ENCODE measurements around the gene SELPLG. TPM values are rescaled to one million over a fixed set of nuclear protein-coding genes. Genes with fewer than 3 reads are reported as not detected.
"Not testable (repeated sequence)": the region's sequence is repeated elsewhere in the genome, so short reads cannot be mapped to it uniquely, and the experiment has no call there.

Gene SELPLG, protein sequence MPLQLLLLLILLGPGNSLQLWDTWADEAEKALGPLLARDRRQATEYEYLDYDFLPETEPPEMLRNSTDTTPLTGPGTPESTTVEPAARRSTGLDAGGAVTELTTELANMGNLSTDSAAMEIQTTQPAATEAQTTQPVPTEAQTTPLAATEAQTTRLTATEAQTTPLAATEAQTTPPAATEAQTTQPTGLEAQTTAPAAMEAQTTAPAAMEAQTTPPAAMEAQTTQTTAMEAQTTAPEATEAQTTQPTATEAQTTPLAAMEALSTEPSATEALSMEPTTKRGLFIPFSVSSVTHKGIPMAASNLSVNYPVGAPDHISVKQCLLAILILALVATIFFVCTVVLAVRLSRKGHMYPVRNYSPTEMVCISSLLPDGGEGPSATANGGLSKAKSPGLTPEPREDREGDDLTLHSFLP
- polyA plus RNA-seq (ENCODE audit: insufficient read length in 4 of 4) = 1 to 10 TPM; 1.8 to 2.6 (median 2.2) TPM

DNA sequence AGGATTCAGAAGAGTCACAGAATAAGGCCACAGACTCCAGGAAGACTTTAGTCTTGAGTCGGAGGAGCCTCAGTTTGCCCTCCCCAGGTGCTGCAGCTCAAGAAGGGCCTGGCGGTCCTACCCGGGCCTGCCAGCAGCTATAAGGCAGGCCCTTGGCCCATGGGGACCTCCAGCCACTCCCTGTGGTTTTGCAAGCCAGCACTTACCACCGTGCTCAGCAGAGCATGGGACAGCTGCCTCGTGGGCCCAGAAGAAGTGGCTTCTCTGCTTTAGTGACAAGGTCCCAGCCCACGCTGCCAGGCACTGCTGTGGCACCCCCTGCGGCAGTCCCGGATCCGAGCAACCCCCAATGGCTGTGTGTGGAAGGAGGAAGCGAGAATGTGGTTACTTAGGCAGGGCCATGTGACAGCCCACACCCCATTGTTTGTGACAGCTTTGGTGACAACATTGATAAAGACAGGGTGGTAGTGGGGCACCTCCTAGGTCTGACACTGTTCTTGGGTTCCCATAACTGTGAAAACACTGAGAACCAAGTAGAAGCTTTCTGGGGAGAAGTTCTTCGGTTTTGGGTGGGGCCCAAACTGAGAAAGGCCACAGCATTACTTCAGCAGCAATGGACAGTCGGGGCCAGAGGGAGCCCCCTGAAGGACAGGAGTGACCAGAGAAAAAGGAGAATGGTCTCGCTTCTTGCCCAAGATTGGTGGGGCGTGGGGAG is at the start of gene SELPLG:
Gene SELPLG, minus strand, starts transcription at position 361 of the 715 bp plus-strand sequence. CDS start 9,587 bp downstream, outside the sequence.
- DNase-seq (ENCODE audit: low read depth in 4 of 4, low spot score in 3 of 4) = no peak

DNA sequence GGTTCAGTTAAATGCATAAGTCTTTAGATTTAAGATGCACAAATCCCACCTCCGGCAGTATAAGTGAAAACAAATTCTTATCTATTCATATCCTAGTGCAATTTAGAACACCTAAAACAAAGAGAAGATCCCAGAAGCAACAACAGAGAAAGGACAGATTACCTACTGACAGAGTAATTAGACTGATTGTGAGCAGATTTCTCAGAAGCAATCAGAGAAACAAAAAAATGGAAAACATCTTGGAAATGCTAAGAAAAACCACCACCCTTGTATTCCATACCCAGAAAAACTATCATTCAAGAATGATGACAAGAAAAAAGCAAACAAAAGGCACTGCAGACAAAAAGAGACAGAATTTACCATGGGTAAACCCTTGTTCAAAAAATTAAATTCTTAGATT is 47.6 kb upstream of the SELPLG start:
- no peak for DNase-seq (ENCODE audit: low read depth in 4 of 4, low spot score in 3 of 4)

DNA sequence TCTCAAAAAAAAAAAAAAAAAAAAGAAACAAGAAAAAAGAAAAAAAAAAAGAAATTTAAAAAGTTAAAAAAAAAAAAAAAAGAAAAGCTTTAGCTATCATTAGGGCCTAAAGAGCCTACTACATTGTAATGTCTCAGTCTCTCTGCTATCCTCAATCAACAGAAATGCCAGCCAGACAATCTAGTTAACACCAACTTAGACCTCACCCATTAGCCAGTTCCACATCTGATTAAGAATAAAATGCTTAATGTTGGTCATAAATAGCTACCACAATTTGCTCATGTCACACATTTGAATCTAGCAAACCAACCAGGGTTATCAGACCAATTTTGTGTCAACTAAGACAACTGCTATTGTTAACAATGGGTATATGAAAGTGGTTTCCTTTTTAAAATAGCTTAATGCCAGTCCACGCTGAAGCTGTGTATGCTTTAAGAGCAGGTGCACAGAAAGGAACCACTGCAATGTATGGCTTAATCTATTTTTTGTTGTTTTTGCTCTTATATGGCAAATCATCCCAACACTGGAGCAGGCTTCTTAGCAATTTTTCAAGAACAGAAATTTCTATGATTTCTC is 45.5 kb upstream of the SELPLG start:
- DNase-seq (ENCODE audit: low read depth in 4 of 4, low spot score in 3 of 4) = no peak

DNA sequence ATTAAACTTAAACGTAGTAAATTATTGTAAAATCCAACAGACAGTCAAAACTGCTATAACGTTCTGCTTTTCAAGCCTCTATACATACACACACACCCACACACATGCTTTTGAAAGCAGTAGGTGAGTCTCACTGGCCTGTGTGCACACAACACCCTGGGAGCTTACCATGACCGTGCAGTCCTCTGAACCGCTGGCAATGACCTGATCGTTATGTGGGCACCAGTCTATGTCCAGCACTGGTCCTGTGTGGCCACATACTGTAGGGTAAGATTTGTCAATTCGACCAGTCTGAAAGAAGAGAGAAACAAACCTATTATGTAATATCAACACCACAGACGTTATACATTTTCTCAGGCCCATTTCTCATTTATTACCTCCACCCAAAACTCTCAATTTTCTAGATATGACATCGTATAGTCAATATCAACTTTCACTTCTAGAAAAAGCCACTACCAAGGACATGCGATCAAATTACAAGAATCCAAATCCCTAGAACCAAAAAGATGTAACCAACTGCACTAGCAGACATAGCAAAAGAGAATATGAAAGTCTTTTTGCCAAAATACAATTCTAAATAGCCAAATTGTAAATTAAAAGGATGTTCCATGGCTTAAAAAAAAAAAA is 44.5 kb upstream of the SELPLG start:
- no peak for DNase-seq (ENCODE audit: low read depth in 4 of 4, low spot score in 3 of 4)

DNA sequence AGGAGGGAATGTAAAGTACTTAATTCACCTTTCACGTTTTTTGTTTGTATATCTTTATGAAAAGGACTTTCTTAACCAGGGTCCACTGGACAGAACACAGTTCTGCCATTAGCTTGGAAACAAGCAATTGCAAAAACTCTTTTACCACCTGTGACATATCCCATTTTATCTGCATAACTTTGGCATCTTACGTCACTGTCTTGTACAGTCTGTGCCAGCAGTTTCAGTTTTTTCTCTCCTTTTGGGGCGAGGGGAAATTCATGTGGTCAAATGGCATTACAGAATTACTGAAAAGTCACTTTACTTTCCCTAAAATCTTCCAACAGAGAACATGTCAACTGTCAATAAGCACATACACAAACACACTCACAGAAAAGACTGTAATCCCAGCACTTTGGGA is 43.7 kb upstream of the SELPLG start:
- DNase-seq (ENCODE audit: low read depth in 4 of 4, low spot score in 3 of 4) = no peak

DNA sequence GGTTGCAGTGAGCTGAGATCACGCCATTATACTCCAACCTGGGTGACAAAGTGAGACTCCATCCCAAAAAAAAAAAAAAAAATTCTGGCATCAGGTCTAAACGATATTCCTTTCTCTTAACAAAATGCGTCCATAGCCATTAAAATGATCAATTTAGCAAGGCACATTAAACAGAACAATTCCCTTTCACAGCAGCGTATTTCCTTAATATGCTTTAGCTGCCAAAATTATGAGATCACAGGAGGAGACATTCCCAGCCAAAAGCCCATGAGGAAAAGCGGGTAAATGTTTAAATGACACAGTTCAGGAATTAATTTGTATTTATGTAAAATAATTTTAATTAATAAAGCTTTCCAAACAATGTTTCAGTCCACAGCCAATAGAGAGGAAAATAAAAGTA is 43.0 kb upstream of the SELPLG start:
- DNase-seq (ENCODE audit: low read depth in 4 of 4, low spot score in 3 of 4) = no peak

DNA sequence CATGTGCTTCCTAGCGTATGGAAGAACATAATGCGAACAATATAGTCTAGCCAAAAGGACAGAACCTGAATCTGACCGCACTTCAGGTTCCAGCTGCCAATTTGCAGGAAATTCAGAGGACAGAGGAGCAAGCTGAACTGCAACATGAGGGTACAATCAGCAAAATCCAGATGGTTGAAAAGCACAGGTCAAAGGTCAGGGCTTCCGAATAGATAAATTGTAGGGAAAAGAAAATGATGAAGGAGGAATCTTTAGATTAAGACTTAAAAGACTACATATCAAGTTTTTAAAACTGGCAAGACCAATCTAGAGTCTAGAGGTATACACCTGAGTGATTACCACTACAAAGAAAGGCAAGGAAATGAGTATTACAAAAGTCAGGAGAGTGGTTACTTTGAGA is 42.1 kb upstream of the SELPLG start:
- no peak for DNase-seq (ENCODE audit: low read depth in 4 of 4, low spot score in 3 of 4)

DNA sequence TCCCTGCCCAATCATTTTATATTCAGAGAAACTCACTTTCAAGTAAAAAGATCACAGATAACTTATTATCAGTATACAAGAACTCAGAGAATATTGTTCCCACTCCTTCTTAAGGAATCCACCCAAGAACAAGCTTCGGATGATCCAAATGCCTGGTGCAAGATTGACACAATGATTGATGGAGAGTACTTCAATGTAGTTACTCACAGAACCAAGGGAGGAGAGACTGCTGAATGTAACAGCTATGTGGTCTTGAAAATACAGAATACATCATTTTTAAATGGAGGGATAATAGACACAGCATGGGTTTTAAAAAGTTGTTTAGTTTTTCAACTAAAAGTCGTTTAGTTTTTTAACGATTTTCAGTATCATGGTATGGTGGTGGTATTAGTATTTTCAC is 38.4 kb upstream of the SELPLG start:
- no peak for DNase-seq (ENCODE audit: low read depth in 4 of 4, low spot score in 3 of 4)

DNA sequence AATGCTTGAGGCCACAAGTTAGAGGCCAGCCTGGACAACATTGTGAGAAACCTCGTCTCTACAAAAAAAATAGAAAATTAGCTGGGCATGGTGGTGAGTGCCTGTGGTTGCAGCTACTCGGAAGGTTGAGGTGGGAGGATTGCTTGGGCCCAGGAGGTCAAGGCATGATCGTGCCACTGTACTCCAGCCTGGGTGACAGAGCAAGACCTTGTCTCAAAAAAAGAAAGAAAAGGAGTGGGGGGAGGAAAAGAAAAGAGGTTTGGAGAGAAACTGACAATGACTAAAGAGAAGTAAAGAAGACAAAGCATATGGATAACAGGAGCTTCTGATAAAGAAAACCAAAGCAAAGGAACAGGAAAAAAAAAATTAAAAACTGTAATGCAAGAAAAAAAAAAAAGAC is 37.4 kb upstream of the SELPLG start:
- DNase-seq (ENCODE audit: low read depth in 4 of 4, low spot score in 3 of 4) = no peak

DNA sequence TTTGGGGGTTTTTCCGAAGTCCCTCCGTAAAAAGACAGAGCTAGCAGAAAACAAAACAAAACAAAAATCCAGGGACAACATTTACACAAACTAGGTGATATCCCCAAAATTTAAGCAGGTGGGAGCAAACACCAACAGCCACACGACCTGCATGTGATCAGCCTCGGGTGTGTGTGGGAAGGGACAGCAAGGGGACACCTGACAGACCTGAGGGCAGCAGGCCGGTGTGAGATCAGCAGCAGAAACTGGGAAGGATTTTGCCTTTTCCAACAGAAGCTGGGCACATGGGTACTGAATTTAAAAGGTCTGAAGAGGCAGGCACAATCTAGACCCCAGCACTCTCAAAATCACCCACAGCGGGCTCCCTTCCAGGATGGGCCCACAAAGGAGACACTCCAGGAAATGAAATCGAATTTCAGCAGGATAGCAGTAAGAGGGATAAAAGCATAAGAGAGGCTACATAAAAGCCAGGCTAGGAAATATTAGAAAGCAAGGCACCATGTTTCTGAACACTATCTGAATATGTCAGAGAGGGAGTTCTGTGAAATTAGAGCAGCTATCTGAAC is 36.5 kb upstream of the SELPLG start:
- DNase-seq (ENCODE audit: low read depth in 4 of 4, low spot score in 3 of 4) = no peak

DNA sequence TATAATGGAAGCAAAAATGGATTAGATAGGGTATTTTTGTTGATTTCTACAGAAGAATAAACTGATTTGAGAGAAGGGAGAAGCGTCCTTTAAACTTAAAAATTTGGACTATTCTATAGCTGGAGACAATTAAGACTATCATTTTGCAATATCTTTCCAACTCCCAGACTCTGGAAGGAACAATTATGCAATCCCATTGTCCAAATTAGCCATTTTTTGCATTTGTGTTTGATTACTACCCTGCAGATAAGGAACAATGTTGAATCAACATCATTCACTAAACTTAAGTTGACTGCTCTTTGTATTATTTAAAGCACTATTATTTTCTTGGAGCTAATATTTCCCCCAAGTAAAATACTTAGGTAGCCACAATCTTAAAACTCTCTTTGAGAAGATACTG is 34.8 kb upstream of the SELPLG start:
- no peak for DNase-seq (ENCODE audit: low read depth in 4 of 4, low spot score in 3 of 4)

DNA sequence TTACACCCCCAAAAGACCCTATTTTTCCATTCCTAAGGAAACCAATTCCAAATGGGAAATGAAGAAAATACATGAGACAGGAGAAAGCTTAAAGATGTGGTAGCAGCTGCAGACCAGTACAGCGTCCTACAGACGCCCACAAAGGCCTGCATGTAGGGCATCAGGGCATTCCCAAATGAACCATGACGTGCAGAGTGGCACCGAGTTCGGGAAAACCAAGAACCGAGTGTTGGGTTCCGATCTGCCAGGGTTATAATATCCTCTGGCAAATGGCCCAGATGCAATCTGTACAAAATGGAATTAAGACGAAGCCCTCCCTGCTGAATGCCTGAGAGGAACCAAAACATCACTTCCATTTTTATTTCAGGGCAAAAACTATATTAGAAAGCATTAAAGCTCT is 34.4 kb upstream of the SELPLG start:
- no peak for DNase-seq (ENCODE audit: low read depth in 4 of 4, low spot score in 3 of 4)

DNA sequence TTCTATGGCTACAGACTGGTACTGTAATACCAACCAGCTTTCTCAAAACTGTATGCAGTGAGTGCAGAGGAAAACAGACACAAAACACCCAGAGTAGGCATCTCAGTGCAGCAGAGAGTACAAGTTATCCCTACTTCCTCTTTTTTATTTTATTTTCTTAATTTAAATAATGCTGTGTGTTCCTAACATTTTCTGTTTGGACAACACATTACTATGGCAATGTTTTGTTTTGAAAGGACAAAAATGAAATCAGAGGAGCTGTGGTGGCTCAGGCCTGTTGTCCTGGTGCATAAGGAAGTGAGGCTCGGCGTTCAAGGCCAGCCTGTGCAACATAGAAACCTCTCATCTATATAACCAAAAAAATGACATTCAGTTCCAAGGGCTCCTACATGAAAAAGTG is 33.7 kb upstream of the SELPLG start:
- DNase-seq (ENCODE audit: low read depth in 4 of 4, low spot score in 3 of 4) = no peak

DNA sequence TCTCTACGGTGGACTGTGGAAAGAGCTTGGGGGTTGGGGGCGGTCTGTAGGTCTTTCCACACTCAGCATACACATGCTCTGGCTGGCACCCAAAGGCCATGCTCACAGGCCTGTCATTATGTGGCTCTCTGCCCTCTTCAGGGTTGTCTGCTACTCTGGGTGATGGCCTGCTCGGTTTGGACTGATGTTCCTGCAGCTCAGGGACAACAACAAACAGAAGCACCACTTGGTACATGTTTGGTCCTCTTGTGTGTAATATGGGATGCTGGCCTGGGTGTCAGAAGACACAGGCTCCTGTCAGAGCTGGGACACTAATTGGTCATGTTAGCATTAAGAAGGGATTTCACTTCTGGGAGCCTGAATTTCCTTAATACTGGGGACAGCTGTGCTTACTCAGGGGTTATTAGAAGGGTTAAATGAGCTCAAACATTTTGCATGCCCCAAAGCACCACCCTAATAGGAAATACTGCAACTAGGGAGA is 32.7 kb upstream of the SELPLG start:
- DNase-seq (ENCODE audit: low read depth in 4 of 4, low spot score in 3 of 4) = no peak

DNA sequence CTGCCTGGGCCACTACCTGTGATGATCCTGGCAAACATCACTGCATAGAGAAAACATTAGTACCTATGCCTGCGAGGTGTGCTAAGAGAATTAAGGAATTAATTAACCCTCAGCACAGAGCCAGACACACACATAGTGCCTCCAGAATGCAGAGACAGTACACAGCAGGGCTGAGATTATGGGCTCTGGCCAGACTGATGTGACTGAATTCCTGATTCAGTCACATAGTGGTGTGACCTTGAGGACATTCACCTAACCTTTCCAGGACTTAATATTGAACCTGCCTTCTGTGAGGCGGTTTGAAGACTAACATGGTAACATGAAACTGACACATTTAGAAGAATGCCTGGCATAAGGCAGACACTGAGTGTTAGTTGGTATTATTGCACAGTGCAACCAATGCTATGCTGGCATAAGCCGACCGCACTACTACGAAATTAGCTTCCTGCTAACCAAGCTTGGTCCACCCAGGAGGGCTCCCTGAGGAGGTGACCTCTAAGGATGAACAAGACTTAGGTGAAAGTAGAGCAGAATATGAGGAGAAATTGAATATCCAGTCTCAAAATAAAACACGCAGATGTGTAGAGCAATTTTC is 32.0 kb upstream of the SELPLG start:
- DNase-seq (ENCODE audit: low read depth in 4 of 4, low spot score in 3 of 4) = no peak

DNA sequence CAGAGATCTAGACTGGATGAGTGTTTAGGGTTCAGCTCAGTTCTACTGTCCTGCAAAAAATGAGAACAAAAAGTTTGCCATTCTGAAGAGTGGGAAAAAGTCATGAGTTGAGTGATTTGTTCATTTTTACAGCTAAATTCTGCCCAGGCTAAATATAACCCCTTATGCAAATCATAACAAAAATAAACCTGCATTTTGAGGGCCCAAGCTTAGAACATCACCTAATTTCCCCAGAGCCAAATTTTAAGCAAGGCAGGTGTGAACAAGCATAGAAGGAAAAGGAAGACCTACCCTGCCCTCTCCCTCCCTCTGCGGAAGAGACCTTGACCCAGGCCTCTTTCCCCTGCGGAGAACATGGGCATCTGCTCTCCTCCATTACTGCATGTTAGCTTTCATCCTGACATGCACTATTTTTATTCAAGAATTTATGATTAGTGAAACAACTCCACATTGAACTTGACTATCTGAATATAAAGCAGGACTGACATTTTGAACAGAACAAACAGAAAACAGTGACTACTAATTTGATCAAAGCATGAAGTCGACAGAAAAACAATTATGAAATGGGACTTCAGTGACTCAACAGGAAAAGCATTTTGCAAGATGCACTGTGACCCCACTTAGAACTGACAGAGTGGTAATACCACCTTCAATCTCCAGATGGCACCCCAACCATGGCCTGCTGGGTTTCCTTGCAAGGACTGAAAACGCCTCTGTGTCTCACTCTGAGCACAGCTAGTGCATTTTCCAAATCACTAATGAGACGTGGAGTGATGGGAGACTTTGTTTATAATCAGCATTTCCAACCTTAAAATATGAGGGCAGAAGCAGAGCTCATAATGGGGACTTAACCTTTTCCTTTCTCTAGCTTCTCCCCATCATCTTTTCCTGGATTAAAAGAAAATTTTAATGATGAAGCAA is 30.9 kb upstream of the SELPLG start:
- DNase-seq (ENCODE audit: low read depth in 4 of 4, low spot score in 3 of 4) = peak; percentile 70 to 80 (median 76)

DNA sequence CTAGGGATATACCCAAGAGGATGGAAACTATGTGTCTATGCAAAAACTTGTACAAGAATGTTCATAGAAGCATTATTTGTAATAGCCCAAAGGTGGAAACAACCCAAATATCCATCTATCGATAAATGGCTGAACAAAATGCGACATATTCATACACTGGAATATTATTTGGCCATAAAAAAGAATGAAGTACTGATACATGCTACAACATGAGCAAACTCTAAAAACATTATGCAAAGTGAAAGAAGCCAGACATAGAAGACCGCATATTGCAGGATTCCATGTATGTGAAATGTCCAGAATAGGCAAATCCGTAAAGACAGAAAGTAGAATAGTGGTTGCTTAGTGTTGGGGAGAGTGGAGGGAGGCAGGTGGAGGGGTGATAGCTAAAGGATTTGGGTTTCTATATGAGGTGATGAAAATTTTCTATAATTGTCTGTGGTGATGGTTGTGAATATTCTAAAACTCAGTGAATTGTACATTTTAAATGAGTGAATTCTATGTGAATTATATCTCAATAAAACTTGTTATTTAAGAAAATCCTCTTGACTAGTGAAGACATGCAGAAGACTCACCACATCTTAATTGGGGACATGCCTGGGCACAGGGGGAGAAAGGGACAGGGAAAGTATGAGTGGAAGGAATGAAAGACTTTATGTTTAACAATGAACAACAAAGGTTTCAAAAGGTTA is 29.8 kb upstream of the SELPLG start:
- no peak for DNase-seq (ENCODE audit: low read depth in 4 of 4, low spot score in 3 of 4)

DNA sequence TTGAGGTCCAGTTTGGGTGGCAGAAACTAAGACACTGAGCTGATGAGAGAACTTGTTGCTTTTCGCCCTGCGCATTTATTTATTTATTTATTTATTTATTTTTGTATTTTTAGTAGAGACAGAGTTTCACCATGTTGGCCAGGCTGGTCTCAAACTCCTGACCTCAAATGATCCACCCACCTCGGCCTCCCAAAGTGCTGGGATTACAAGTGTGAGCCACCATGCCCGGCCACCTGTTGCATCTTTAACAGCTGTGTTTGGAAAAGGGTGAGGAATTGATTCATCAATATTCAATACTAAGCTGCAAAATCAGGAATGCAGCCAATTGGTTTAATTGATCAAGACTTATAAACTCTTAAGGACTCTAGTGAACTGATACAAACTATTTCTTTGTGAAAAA is 24.4 kb upstream of the SELPLG start:
- DNase-seq (ENCODE audit: low read depth in 4 of 4, low spot score in 3 of 4) = not testable (repeated sequence)

Measured in right renal pelvis (tissue), 4 donors.